ENCODE measurements around the gene ZNF81.
"Not testable (repeated sequence)": the region's sequence is repeated elsewhere in the genome, so short reads cannot be mapped to it uniquely, and the experiment has no call there.

The ZNF81 gene

GRCh38 chrX:47846040-47846439 lies 9.3 kb downstream of the ZNF81 start:
- DNase-seq, result no peak

GRCh38 chrX:47849778-47850177 lies 13.1 kb downstream of the ZNF81 start:
- no peak for DNase-seq

- DNase-seq, result not testable (repeated sequence)
Measured at GRCh38 chrX:47850389-47850788, 13.7 kb downstream of the ZNF81 start.

GRCh38 chrX:47850901-47851300 lies 14.2 kb downstream of the ZNF81 start:
- no peak for DNase-seq

GRCh38 chrX:47854474-47854873 lies 17.8 kb downstream of the ZNF81 start:
- DNase-seq, result no peak

GRCh38 chrX:47859686-47860085 lies 23.0 kb downstream of the ZNF81 start:
- DNase-seq, result no peak

GRCh38 chrX:47862680-47863079 lies 26.0 kb downstream of the ZNF81 start:
- no peak for DNase-seq

- no peak for DNase-seq
Measured at GRCh38 chrX:47863187-47863586, 26.5 kb downstream of the ZNF81 start.

GRCh38 chrX:47864300-47864699 lies 27.6 kb downstream of the ZNF81 start:
- no peak for DNase-seq

GRCh38 chrX:47864785-47865184 lies 28.1 kb downstream of the ZNF81 start:
- DNase-seq, result no peak

- DNase-seq, result no peak
Measured at GRCh38 chrX:47873123-47873522, 36.4 kb downstream of the ZNF81 start.

- no peak for DNase-seq
Measured at GRCh38 chrX:47877327-47877726, 40.6 kb downstream of the ZNF81 start.

- DNase-seq, result no peak
Measured at GRCh38 chrX:47878198-47878597, 41.5 kb downstream of the ZNF81 start.

GRCh38 chrX:47879463-47879862 lies 42.8 kb downstream of the ZNF81 start:
- DNase-seq, result no peak

- DNase-seq, result no peak
Measured at GRCh38 chrX:47880927-47881326, 44.2 kb downstream of the ZNF81 start.

- DNase-seq, result no peak
Measured at GRCh38 chrX:47885501-47885900, 48.8 kb downstream of the ZNF81 start.

- DNase-seq, result no peak
Measured at GRCh38 chrX:47898024-47898423, 61.3 kb downstream of the ZNF81 start.

- no peak for DNase-seq
Measured at GRCh38 chrX:47900833-47901232, 64.1 kb downstream of the ZNF81 start.

- no peak for DNase-seq
Measured at GRCh38 chrX:47902161-47902560, 65.5 kb downstream of the ZNF81 start.

GRCh38 chrX:47915886-47916493 lies 79.3 kb downstream of the ZNF81 start:
- DNase-seq, result no peak

GRCh38 chrX:47918274-47918673 lies 81.6 kb downstream of the ZNF81 start:
- no peak for DNase-seq

- no peak for DNase-seq
Measured at GRCh38 chrX:47927212-47927611, 90.5 kb downstream of the ZNF81 start.

GRCh38 chrX:47931970-47932369 lies 95.3 kb downstream of the ZNF81 start:
- DNase-seq, result not testable (repeated sequence)

GRCh38 chrX:47933946-47934345 lies 97.2 kb downstream of the ZNF81 start:
- DNase-seq, result no peak

GRCh38 chrX:47936224-47936939 lies 99.7 kb downstream of the ZNF81 start:
- no peak for DNase-seq
